Cardiac septum (tissue), 1 donor: ENCODE measurements around the gene HENMT1. TPM values are rescaled to one million over a fixed set of nuclear protein-coding genes. Genes with fewer than 3 reads are reported as not detected.
"Not testable (repeated sequence)": the region's sequence is repeated elsewhere in the genome, so short reads cannot be mapped to it uniquely, and the experiment has no call there.

Experiments used
- DNase-seq: peaks from one replicate; pipeline ENCODE4 v3.0.0-alpha.2; 2020; ENCODE audit warnings: low spot score
- intact Hi-C: fragments of 100-400 bp; cut with DNase I; formaldehyde crosslinking; loops from one replicate; pipeline ENCODE4 v1.14.0; 2022
- long read RNA-seq: library from polyadenylated mRNA; unstranded; transcript quantifications from one replicate; pipeline ENCODE4 v2.0.0, GENCODE V29; 2021
- total RNA-seq: library from RNA; stranded (reverse); fragmentation: NEBNext Ultra II Directional; extraction: Animal tissue kit (Norgen Biotek cat#: 25700); gene quantifications from one replicate; pipeline ENCODE4 v1.2.1, GENCODE V29; 2021
- donor health status: DM: no; HTN: no; CAD: no.

Gene HENMT1
- 1.1 TPM for total RNA-seq
- long read RNA-seq, partial matches to known transcripts = 0 of 2 reads
- long read RNA-seq, other reads (novel, unspliced or antisense) = 0 of 2 reads

DNA sequence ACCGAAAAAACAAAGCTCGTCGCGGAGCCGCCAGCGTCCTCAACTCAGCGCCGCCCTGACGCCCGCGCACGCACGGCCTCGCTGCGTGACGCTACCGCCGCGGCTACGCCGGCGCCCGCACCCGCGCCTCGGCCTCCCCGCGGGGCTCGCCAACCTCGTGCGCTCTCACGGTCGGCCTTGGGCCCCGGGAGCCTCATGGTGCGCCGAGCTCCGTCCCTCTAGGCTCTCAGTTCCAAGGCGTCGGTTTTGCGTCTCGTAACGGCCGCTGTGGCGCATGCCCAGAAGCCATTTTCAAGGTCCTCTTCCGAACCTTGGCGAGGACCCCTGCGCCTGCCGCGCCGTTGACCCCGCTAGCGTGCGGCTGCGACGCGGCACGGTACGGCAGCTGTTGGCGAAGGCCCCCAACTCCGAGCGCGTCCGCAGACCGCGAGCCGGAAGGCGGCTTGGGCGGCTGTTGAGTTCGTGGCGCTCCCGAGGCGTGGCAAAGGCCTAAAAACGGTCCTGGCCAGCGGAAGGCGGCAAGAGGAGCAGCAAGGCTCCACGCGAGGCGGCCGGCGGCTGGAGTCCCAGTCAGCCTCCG, at the start of gene HENMT1:
HENMT1 (minus strand) TSS at position 64 of the 580 bp plus-strand sequence. CDS start 1,209 bp downstream, outside the sequence.
- DNase-seq = peak; percentile 83
- intact Hi-C loops = no loop called here

DNA sequence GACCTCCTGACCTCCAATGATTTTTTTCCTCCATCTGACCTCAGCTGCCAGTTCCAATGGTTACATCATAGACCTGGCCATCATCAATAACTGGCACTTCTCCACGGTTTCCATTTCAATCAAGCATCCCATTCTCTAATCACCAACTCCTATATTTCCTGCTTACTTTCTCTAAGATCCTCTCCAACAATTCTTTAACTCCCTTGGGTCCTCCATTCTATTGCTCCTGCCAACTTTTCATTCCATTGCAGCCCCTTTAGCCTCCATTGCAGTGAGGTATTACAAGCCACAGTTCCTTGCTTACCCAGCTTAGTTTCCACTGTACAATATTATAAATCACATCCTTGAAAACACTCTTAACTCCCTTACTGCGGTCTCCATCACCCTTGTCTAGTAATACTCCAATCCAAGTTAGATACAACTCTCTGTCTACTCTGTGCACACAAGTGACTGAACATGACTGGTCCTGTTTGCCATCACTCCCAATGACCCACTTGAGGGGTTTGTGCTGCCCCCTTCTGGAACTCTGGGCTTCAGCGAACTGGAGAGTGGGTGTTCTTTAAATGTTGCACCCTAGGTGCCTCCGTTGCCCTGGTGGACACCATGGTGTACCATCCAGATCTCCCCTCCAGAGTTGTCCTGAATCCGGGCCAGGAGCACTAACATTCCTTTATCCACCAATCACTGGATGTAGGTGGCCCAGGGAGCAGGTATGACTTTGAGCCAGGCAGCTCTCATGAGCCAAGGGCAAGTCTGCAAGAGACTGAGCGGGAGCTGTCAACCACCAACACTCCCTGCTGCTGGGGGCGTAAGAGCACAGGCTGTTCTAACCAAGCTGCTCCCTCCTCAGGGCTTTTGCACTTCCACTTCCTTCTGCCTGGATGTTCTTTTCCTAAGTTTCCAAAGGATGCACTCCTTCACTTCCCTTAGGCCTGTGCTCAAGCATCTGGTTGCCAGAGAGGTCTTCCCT, 48.1 kb upstream of the HENMT1 start:
- intact Hi-C loops = no loop called here
- DNase-seq = no peak

DNA sequence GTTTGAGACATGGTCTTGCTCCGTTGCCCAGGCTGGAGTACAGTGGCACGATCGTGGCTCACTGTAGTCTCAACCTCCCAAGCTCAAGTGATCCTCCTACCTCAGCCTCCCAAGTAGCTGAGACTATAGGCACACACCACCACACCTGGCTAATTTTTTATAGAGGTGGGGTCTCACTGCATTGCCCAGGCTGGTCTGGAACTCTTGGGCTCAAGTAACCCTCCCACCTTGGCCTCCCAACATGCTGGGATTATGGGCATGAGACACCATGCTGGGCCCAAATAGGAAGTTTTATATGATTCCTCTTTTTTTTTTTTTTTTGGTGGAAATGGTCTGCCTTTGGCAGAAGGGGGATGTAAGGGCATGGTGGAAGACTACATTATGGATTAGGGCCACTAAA, 45.8 kb upstream of the HENMT1 start:
- DNase-seq = no peak
- intact Hi-C loops = no loop called here

DNA sequence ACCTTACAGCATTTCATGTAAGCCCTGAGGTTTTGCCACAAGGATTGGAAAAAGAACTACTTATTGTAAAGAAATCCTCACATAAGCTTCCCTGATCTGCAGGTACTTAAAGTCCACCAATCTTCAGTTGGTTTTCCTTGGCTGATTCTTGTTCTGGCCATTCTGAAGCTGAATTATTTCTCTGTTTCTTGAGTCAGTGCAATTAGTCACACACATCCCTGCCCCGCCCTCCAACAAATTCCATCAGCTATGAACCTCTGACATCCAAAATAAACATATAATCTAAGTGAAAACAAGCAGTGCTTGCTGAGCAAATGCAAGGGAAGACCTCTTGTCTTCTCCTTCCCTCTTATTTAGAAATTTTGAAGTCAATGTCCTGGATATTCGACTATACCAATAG, 43.6 kb upstream of the HENMT1 start:
- no peak for DNase-seq
- intact Hi-C loops = no loop called here

DNA sequence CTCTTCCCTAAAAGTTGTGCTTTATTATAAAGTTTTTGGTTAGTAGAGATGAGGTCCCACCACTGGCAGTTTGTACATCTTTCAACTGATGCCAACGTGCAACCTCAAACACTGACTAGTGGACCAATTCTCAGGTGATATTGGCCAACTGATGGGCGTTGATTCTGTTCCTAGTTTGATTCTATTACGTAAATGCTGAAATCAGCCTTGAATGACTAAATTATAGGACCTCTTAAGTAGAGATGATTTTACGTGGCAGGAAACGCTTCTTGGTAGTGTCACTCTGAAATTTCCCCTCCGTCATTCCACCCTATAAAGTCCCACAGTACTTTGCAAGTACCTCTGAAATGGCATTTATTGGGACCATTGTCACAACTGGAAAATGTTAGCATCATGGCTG, 43.0 kb upstream of the HENMT1 start:
- intact Hi-C loops = no loop called here
- DNase-seq = no peak

DNA sequence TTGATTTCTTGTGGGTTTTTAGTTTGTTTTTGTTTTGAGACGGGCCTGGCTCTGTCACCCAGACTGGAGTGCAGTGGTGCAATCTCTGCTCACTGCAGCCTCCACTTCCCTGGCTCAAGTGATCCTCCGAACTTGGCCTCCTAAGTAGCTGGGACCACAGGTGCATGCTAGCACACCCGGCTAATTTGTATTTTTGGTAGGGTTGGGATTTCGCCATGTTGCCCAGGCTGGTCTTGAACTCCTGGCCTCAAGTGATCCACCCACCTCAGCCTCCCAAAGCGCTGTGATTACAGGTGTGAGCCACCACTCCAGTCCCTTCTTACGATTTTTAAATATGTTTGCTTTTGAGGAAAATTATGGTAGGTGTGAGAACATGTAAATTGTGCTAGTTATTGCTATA, 41.2 kb upstream of the HENMT1 start:
- intact Hi-C loops, DNase-seq: not testable (repeated sequence)

DNA sequence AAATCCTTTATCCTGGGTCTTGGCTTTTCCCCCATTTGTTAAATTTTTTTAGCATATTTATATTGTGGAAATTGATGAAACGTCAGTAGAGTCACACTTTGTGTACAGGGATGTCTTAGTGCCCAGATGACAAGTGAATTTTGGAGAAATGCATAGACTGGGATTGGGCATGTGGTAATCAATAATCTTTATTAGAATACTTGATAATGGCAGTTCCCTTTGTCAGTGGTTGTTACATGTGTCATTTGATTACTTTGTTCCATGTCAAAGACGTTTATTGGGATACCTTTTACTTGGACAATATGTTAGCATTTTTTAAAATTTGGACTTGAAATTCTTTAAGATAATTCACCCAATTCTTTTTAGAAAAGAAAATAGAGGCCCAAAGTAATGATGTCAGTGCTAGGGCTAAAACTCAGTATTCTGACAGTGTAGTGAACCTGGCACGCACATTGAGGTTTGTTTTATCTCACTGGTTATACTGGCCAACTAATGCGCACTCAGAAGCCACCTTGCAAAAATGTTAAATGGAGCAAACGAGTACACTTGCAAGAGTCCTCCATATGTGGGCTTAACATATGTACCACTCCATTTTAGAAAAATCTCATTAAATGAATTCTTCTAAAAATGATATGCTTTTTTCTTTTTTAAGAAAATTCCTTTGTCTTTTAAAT, 40.4 kb upstream of the HENMT1 start:
- no peak for DNase-seq
- intact Hi-C loops = no loop called here

DNA sequence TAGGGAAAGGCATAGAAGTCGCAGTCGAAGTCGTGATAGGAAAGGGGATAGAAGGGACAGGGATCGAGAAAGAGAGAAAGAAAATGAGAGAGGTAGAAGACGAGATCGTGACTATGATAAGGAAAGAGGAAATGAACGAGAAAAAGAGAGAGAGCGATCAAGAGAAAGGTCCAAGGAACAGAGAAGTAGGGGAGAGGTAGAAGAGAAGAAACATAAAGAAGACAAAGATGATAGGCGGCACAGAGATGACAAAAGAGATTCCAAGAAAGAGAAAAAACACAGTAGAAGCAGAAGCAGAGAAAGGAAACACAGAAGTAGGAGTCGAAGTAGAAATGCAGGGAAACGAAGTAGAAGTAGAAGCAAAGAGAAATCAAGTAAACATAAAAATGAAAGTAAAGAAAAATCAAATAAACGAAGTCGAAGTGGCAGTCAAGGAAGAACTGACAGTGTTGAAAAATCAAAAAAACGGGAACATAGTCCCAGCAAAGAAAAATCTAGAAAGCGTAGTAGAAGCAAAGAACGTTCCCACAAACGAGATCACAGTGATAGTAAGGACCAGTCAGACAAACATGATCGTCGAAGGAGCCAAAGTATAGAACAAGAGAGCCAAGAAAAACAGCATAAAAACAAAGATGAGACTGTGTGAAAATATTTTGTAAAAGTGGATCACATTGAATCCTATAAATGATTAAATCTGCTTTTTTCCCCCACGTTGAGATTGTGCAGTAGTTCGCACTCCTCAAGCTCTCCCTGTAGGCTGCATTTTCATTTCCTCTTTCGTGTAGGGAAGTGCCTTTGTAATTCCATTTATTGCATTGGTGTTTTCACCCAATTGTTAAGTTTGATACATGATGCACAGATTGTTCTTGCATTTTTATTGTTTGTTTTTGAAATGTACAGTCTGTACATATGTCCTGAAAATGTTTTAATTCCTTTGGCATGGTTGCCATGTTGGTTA, 38.8 kb upstream of the HENMT1 start:
- DNase-seq = no peak
- intact Hi-C loops = no loop called here

DNA sequence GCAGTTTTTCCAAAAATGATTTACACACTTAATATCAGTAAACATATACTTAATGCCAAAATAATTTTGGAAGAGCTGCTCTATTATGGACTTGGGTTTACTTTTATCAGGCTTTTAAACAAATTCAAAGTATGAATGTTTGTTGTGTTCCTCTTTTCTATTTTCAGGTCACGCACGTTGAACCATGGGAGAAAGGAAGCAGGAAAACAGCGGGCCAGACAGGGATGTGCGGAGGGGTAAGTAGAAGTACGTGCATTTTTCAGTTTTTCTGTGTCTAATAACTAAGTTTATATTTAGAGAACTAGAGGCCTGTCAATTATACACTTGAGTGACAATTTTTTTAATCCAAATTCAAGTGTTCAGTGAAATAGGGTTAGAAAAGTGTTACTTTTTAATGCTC, 34.6 kb upstream of the HENMT1 start:
- intact Hi-C loops = no loop called here
- DNase-seq = no peak

DNA sequence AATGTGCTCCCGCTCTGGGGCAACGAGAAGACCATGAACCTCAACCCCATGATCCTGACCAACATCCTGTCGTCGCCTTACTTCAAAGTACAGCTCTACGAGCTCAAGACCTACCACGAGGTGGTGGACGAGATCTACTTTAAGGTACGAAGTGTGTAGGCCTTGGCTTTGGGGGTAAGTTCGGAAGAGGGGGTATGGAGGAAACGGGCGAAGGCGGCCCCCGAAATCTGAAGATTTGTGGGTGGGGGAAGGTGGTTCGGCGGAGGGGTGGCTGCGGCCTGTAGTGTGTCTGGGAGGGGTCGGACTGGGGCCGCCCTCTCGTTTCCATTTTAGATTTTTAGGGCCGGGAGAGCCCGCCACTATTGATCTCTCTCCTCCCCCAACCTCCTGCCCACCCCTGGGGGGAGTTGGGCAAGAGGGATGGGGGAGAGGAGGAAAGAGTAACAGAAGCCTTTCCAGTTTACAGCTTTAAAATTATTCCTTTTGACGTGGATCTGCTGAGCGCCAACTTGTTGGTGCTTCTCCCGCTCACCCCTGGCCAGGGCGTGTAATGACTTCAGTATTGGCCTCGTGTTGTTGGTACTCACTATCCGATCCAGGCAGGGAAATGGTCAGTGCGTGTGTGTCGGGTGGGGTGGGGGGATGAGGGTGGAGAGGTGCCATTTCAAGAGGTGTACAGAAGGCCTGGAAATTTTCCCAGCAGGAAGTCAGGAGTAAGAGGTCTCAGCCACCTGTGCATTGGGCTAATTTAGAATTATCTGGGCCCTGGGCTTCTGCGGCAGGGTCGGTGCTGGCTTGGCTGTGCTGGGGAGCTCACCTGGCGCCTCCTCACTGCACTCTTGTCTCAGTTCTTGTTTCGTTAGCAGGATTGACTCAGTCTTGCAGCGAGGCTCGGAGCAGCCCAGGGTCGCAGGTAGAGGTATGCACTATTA, 32.1 kb upstream of the HENMT1 start:
- DNase-seq = no peak
- intact Hi-C loops = loop anchor here (5.0 kb wide), 1 partner anchor 54 kb away; the partner anchor contains the start of gene STXBP3

DNA sequence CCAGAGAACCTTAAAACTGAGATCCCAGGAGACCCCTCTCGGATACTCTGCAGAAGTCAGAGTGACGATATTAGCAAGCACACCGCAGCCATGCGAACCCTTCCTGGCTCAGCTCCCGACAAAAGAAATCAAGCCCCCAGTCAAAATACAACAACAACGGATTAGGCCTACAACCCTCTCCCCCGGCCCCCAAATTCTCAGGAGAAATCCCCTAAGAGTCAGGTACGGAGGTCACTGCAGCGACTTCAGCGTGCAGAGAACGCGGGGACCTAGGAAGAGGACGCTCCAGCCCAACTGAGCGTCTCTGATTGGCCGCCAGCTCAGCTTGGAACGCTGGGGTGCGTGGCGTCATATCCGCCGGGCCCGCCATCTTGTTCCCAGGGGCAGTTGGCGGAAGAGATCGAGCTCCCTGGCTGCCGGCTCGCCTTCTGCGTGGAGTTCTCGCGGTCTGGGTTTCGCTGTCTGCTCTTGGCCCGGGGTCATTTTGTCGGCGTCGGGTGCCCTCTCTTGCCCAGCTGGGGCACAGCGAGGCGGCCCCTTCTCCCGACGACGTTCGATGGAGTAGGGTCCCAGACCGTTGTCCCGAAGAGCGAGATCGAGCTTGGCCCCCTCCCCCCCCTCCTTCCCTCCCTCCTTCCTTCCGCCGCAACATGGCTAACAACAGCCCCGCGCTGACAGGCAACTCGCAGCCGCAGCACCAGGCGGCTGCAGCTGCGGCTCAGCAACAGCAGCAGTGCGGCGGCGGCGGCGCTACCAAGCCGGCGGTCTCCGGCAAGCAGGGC, 31.2 kb upstream of the HENMT1 start, which contains the start of gene PRPF38B:
PRPF38B (plus strand) TSS at position 369 of the 782 bp plus-strand sequence; CDS start at position 651, 282 bp downstream.
- peak; percentile 99 for DNase-seq
- intact Hi-C loops = loop anchor here (5.0 kb wide), 1 partner anchor 55 kb away; the partner anchor contains the start of gene STXBP3

DNA sequence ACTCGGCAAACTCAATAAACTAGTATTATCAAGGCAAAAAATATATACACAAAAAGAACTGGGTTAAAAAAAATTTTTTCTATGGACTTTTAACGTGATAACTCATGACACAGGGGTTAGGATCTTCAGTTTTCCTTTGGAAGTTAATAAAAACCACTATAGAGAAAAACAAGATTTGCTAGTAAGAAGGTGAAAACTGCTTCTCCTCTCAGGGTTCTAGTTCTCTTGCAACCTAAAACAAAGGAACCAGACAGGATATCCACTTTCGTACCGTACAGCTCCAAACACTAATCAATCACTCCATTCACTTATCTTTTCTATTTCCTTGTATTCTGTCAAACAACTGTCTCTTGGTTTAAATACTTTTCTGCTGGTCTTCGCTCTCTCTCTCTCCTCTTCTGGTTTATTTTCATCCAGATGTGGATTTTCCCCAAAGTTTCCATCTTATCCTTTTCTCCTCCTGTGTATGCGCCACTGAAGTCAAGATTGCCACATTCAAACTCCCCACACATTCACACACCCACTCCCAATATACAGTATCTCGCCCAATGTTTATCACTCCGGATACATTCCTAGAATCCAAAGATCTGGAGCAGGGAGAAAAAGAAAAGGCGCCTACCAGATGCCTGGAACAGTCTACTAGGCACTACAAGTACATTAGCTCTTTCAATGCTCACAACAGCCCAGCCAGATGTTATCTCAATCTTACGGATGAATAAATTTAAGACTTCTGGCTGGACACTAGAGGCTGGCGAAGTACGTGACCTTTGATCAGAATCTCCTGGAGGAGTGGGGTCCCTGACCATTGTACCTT, 30.4 kb upstream of the HENMT1 start:
- intact Hi-C loops = loop anchor here (5.0 kb wide), 1 partner anchor 56 kb away; the partner anchor contains the start of gene STXBP3
- DNase-seq = no peak

DNA sequence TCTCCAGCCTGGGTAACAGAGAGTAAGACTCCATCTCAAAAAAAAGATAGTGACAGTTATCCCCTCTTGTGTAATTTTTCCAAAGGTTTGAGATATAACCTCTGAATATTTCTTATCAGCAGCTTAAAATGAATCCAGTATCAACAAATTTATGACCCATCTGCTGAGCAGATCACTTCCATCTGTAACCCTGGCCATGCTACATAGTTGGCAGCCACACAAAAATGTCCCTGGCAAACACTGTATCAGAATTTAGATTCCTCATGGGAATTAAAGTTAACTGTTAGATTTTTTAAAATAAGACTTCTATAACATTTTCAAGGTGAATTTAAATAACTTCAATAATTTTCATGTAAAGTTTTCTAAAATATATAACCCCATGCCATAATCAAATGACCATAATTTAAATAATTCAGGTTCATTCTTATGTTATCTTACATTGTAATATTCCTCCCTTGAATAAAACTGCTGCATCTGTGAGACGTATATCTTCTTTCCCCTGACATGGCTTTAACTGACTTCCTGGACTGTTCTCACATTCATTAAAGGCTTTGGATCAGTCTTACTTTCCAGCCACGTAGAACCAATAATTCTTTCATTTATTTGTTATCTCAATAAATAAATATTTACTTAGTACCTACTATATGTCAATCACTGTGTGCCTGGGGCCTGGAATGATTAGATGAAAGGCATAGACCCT, 25.9 kb upstream of the HENMT1 start:
- DNase-seq = no peak
- intact Hi-C loops = no loop called here

DNA sequence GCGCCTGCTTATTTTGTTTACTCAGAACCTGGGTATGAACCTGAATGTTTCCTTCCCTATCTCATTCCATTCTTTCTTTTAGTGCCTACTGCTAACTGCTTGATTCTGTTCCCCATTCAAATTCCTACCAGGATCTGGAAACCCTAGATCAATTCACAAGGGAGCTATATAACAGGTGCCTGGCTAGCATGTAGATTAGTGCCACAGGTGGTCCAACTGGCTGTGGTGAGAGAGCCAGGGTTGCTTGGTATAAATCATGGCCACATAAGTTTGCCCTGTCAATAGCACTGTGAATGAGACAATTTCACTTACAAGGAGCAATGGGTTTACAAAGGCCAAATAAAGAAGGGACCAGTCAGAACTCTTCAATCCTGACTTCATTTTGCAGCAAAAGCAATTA, 24.6 kb upstream of the HENMT1 start:
- no peak for DNase-seq
- intact Hi-C loops = no loop called here

DNA sequence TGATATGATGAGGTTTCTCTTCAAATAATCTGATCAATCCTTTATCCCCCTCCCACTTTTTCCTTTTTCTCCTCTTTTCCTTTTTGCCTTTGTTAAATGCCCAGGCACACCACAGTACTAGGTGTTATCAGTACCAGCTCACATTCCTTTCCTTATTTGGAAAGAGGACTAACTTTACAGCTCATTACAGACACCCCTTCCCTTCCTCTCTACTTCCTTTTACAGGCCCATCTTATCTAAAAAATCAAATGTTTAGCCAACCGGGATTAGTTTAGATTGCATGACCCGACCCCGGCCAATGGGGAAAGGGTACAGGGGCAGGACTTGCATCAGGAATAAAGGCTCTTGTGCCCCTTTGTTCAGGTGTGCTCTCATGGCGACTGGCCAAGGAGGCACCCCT, 20.8 kb upstream of the HENMT1 start:
- intact Hi-C loops, DNase-seq: not testable (repeated sequence)
